HG02798 (cell line): ENCODE data around the gene LGMN.
"Not testable (repeated sequence)": the region's sequence is repeated elsewhere in the genome, so short reads cannot be mapped to it uniquely, and the experiment has no call there.

Experiments
- ATAC-seq: cut with Tn5 transposase; IDR thresholded peaks from one replicate; pipeline ENCODE4 v1.9.1; 2021; ENCODE audit warnings: mild to moderate bottlenecking; ENCODE audit not compliant: unreplicated experiment, poor library complexity

The LGMN gene

GRCh38 chr14:92729634-92730358 is 18.6 kb downstream of the LGMN start:
- peak; percentile 86 for ATAC-seq

GRCh38 chr14:92728759-92729364 is 19.6 kb downstream of the LGMN start:
- peak; percentile 51 for ATAC-seq

- no peak for ATAC-seq
These were observed 21.5 kb downstream of the LGMN start for GRCh38 chr14:92726933-92727262.

- no peak for ATAC-seq
These were observed 22.1 kb downstream of the LGMN start for GRCh38 chr14:92726135-92726932.

GRCh38 chr14:92724516-92725340 is 23.7 kb downstream of the LGMN start:
- no peak for ATAC-seq

GRCh38 chr14:92719890-92720323 is 28.5 kb downstream of the LGMN start:
- ATAC-seq, result no peak

- no peak for ATAC-seq
These were observed 29.0 kb downstream of the LGMN start for GRCh38 chr14:92719421-92719820.

DNA sequence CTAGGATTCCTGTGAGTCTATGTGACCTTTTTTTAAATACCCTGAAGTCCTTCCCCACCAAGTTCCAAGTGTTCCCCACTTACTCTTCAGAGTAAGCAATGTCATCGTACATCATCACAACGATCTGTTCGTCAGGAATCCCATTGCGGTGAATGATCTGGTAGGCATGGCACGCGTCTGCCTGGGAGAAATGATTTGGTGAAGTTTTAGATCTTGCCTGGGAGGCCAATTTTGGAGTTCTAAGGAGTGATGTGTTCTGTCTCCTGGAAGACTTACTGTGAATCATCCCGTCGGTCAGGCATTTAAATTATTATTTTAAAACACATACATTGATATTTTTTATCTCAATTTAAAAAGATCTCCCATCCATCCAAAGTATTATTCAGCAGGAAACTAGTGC is 29.8 kb downstream of the LGMN start:
- no peak for ATAC-seq

- ATAC-seq, result no peak
These were observed 30.8 kb downstream of the LGMN start for GRCh38 chr14:92717571-92718042.

- ATAC-seq, result no peak
These were observed 32.3 kb downstream of the LGMN start for GRCh38 chr14:92716131-92716530.

GRCh38 chr14:92714739-92715307 is 33.6 kb downstream of the LGMN start:
- not testable (repeated sequence) for ATAC-seq

DNA sequence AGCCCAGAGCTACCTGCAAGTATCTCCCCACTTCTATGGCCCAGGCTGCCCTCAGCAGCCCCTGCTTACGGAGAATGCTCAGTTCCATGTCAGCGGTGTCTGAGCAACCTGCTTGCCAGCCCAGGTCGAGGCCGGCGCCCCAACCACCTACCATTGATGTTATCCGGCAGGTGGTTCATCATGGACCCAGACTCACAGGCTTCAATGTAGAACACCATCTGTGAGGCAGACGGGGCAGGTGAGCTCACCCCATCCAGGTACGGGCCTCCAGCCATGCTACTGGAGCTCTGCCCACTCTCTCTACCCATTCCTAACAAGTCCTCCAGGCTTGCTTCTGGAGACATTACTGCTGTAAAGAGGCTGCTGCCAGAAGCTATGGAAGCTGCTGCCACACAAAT is 35.8 kb downstream of the LGMN start:
- no peak for ATAC-seq

DNA sequence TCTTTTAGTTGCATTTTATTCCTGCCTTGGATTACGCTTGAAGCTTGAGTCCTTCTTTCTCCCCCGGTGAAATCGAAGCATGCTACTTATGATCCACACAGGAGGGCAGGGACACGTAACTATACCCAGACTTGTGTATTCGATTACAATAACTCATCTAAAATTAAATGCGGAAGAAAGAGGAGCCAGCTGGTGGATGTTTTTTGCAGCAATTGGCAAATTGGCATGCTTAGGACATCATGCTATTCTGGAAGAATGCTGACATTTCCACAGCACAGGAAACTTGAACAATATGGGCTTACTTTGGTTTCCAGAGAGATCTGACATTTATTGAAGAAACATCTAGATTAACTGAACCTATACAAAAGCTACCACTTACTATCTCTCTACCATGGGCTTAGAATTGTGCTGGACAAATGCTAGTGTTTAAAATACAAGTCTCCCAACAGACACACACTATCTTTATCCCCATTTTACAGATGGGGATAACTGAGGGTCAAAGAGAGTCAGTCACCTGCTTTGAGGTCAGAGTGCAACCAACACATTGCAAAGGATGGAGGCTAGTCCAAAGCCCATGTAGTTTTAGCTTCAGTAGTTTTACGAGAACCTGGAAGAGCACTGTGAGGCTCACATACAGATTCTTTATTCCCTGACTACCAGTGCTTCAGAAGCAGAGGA is 36.3 kb downstream of the LGMN start:
- no peak for ATAC-seq

DNA sequence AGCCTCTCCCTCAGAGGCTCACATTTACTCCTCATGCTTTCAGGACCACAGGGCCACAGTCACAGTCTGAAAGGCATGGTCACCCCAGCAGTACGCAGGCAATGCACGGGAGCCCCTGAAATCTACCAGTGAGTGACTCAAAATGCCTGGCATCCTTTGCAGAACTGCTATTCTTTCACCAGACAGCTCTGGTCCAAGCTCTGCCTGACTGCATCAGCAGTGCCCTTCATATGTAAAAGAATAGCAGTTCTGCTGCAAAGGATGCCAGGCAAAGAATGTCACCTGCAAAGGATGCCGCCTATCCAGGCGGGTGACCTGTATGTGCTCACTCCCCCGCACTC is 38.5 kb downstream of the LGMN start:
- ATAC-seq, result no peak

GRCh38 chr14:92709340-92710000 is 39.0 kb downstream of the LGMN start:
- no peak for ATAC-seq

GRCh38 chr14:92706386-92706785 is 42.0 kb downstream of the LGMN start:
- no peak for ATAC-seq

DNA sequence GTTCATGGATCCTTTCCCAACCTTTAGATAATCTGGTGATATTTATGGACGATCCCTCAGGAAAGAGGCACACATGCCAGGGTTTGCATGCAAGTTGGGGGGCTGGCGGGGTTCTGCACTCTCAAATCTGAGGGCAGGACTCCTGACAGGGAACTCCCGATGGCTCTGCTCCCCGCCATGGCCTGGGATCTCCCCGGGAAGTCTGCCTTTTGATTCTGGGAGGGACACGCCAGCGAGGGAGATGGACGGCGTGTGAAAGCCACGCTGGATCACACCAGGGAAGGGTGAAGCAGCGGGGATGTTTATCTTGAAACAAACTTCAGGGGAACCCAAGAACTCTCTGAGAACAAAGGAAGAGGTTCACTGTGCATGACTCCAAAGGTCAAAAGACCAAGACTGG is 43.6 kb downstream of the LGMN start:
- no peak for ATAC-seq

- ATAC-seq, result peak; percentile 95
These were observed 44.2 kb downstream of the LGMN start for GRCh38 chr14:92704036-92704804.
